MM.1S (cell line): Measurements from ENCODE around the gene CDK11B.

Experiments used
- DNase-seq: peaks from one replicate; pipeline ENCODE4 v3.0.0-alpha.2; 2015
- H2AFZ ChIP-seq: fragments of 300-600 bp; sonication (generic); 2 replicates; pipeline ENCODE4 v1.6.0; 2016; ENCODE audit warnings: antibody characterized with exemption, low read length
- H3F3A ChIP-seq: fragments of 300-600 bp; sonication (generic); 2 replicates; pipeline ENCODE4 v1.6.1; 2016; ENCODE audit warnings: mild to moderate bottlenecking, antibody characterized with exemption, low read length, moderate library complexity, mixed read lengths; ENCODE audit not compliant: insufficient read depth
- H3K27ac ChIP-seq: fragments of 300-600 bp; sonication (generic); 2 replicates; pipeline ENCODE4 v1.5.1; 2016; ENCODE audit warnings: mild to moderate bottlenecking, low read length
- H3K27me3 ChIP-seq: fragments of 300-600 bp; sonication (generic); replicated peaks from 2 replicates; pipeline ENCODE4 v1.6.0; 2016; ENCODE audit warnings: low read length; ENCODE audit not compliant: insufficient read depth
- H3K36me3 ChIP-seq: fragments of 300-600 bp; sonication (generic); replicated peaks from 2 replicates; pipeline ENCODE4 v1.6.1; 2016; ENCODE audit warnings: mild to moderate bottlenecking, low read length, mixed read lengths; ENCODE audit not compliant: insufficient read depth
- H3K4me1 ChIP-seq: fragments of 300-600 bp; sonication (generic); 2 replicates; pipeline ENCODE4 v1.6.1; 2016; ENCODE audit warnings: low read length, mixed read lengths
- H3K4me2 ChIP-seq: fragments of 300-600 bp; sonication (generic); 2 replicates; pipeline ENCODE4 v1.6.0; 2016; ENCODE audit warnings: low read depth, low read length
- H3K4me3 ChIP-seq: fragments of 300-600 bp; sonication (generic); 2 replicates; pipeline ENCODE4 v1.5.1; 2016; ENCODE audit warnings: low read length, mixed read lengths
- H3K79me2 ChIP-seq: fragments of 300-600 bp; sonication (generic); 2 replicates; pipeline ENCODE4 v1.6.1; 2016; ENCODE audit warnings: mixed run types, low read length, mixed read lengths
- H3K9ac ChIP-seq: fragments of 300-600 bp; sonication (generic); 2 replicates; pipeline ENCODE4 v1.6.1; 2016; ENCODE audit warnings: low read length, mixed read lengths
- H3K9me2 ChIP-seq: fragments of 300-600 bp; sonication (generic); replicated peaks from 2 replicates; pipeline ENCODE4 v1.6.1; 2016; ENCODE audit warnings: mild to moderate bottlenecking, low read length, mixed read lengths; ENCODE audit not compliant: insufficient read depth
- H3K9me3 ChIP-seq: fragments of 300-600 bp; sonication (generic); replicated peaks from 2 replicates; pipeline ENCODE4 v1.6.1; 2016; ENCODE audit warnings: mild to moderate bottlenecking, low read length, mixed read lengths; ENCODE audit not compliant: insufficient read depth
- H4K20me1 ChIP-seq: fragments of 300-600 bp; sonication (generic); 2 replicates; pipeline ENCODE4 v1.6.1; 2016; ENCODE audit warnings: mild to moderate bottlenecking, low read length, moderate library complexity, mixed read lengths; ENCODE audit not compliant: insufficient read depth
- EZH2 ChIP-seq: fragments of 300-600 bp; sonication (generic); optimal IDR thresholded peaks from 2 replicates; pipeline ENCODE3; 2017; ENCODE audit warnings: low read depth, mild to moderate bottlenecking, antibody characterized with exemption, low read length, mixed read lengths
- EZH2phosphoT487 ChIP-seq: fragments of 300-600 bp; sonication (generic); IDR thresholded peaks from 2 replicates; pipeline ENCODE4 v1.6.1; 2018; ENCODE audit warnings: antibody characterized with exemption, low read length
- TF ChIP-seq, protein P1 (sequence below): fragments of 300-600 bp; sonication (generic); IDR thresholded peaks from 2 replicates; pipeline ENCODE4 v1.5.1; 2016; ENCODE audit warnings: antibody characterized with exemption, low read length, mixed read lengths

The CDK11B gene

DNA sequence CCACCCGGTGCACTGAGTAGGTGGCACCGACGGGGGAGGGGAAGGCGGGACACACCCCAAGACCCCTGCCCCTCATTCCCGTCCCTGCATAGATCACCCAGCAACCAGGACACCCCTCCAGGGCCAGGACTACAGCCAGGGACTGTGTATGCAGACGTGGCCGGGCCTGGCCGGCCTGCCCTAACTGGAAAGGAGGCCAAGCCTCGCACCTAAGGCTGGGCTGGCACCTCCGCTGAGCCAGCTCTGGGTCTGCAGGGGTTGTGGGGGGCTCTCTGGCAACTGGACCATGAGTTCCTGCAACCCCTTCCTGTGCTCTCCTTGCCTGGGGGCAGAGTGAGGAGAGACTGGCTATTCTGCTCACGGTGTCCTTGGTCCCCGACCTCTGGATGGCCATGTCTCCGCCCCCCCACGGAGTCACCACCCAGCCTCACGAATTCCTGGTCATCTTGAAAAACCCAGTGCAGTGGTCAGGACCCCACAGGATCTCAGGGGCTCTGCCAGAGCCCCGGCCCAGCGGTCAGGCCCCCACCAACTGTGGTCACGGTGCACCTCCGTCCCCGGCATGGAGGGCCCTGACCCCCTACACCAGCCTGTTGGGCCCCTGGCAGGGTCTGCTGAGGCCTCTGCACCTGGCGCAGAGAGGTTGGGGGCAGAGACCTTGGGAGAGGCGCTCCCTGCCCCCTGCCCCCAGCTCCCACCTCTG lies 57.8 kb downstream of the CDK11B start:
- no peak overlapping the region for H3K4me2 ChIP-seq
- H3K4me3 ChIP-seq, result no peak overlapping the region
- no peaks in the 10 kb centered on the region for H3K36me3 ChIP-seq
- TF ChIP-seq, protein P1, sequence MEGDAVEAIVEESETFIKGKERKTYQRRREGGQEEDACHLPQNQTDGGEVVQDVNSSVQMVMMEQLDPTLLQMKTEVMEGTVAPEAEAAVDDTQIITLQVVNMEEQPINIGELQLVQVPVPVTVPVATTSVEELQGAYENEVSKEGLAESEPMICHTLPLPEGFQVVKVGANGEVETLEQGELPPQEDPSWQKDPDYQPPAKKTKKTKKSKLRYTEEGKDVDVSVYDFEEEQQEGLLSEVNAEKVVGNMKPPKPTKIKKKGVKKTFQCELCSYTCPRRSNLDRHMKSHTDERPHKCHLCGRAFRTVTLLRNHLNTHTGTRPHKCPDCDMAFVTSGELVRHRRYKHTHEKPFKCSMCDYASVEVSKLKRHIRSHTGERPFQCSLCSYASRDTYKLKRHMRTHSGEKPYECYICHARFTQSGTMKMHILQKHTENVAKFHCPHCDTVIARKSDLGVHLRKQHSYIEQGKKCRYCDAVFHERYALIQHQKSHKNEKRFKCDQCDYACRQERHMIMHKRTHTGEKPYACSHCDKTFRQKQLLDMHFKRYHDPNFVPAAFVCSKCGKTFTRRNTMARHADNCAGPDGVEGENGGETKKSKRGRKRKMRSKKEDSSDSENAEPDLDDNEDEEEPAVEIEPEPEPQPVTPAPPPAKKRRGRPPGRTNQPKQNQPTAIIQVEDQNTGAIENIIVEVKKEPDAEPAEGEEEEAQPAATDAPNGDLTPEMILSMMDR, result no peak
- no peak for TF ChIP-seq EZH2
- no peaks in the 10 kb centered on the region for H3K9me3 ChIP-seq
- no peaks in the 10 kb centered on the region for H3K9me2 ChIP-seq
- H3K9ac ChIP-seq, result no peak overlapping the region
- no peak for DNase-seq
- no peaks in the 10 kb centered on the region for H3K79me2 ChIP-seq
- H3K4me1 ChIP-seq, result peaks cover 17% of the 10 kb centered on the region
- H3F3A ChIP-seq, result peaks cover 12% of the 10 kb centered on the region; the same call in 1 of the 2 replicates
- no peak overlapping the region for H2AFZ ChIP-seq
- no peaks in the 10 kb centered on the region for H4K20me1 ChIP-seq
- H3K27me3 ChIP-seq, result peaks cover 28% of the 10 kb centered on the region
- H3K27ac ChIP-seq, result no peak overlapping the region

- Histone ChIP-seq H4K20me1 (no peaks in the 10 kb centered on the region), H3K9me2 (no peaks in the 10 kb centered on the region), H3K9ac (no peak within 1 kb of the TSS), H3F3A (peaks cover 12% of the 10 kb centered on the region; the same call in 1 of the 2 replicates), H3K27ac (no peak within 1 kb of the TSS), H3K27me3 (peaks cover 36% of the 10 kb centered on the region), H3K4me1 (peaks cover 17% of the 10 kb centered on the region), H3K36me3 (no peaks in the 10 kb centered on the region), H3K4me3 (no peak within 1 kb of the TSS), H2AFZ (no peak within 1 kb of the TSS), H3K9me3 (no peaks in the 10 kb centered on the region), H3K79me2 (no peaks in the 10 kb centered on the region), H3K4me2 (no peak within 1 kb of the TSS)
- DNase-seq, result no peak
- TF ChIP-seq, protein P1, result no peak
- TF ChIP-seq EZH2phosphoT487 (no peak), EZH2 (no peak)
These were observed 58.6 kb downstream of the CDK11B start, which contains the start of gene FNDC10 for GRCh38 chr1:1599935-1600860. Gene FNDC10 (minus strand): TSS chr1:1600135. CDS start chr1:1600015, 120 bp downstream.

GRCh38 chr1:1599030-1599934 lies 59.5 kb downstream of the CDK11B start:
- no peak overlapping the region for H3K4me2 ChIP-seq
- TF ChIP-seq EZH2phosphoT487 (no peak), EZH2 (no peak)
- TF ChIP-seq, protein P1, result no peak
- no peaks in the 10 kb centered on the region for H3K9me2 ChIP-seq
- no peaks in the 10 kb centered on the region for H3K9me3 ChIP-seq
- H3K36me3 ChIP-seq, result no peaks in the 10 kb centered on the region
- H3K9ac ChIP-seq, result no peak overlapping the region
- peaks cover 17% of the 10 kb centered on the region for H3K4me1 ChIP-seq
- H4K20me1 ChIP-seq, result no peaks in the 10 kb centered on the region
- no peak overlapping the region for H2AFZ ChIP-seq
- H3F3A ChIP-seq, result peaks cover 12% of the 10 kb centered on the region; the same call in 1 of the 2 replicates
- H3K4me3 ChIP-seq, result no peak overlapping the region
- no peaks in the 10 kb centered on the region for H3K79me2 ChIP-seq
- peaks cover 45% of the 10 kb centered on the region for H3K27me3 ChIP-seq
- DNase-seq, result no peak
- H3K27ac ChIP-seq, result no peak overlapping the region
